GM18507 (cell line): ENCODE measurements around the gene RBM25.
"Not testable (repeated sequence)": the region's sequence is repeated elsewhere in the genome, so short reads cannot be mapped to it uniquely, and the experiment has no call there.

Source experiments
- DNase-seq: peaks from one replicate; pipeline ENCODE4 v3.0.0; 2011; ENCODE audit warnings: low read depth; ENCODE audit not compliant: insufficient read length; ENCODE audit errors: extremely low spot score
- FAIRE-seq: peaks from 2 replicates; lab custom pipeline; 2011; peaks lifted over from hg19 to GRCh38; lab: Jason Lieb, UNC

Gene RBM25

DNA sequence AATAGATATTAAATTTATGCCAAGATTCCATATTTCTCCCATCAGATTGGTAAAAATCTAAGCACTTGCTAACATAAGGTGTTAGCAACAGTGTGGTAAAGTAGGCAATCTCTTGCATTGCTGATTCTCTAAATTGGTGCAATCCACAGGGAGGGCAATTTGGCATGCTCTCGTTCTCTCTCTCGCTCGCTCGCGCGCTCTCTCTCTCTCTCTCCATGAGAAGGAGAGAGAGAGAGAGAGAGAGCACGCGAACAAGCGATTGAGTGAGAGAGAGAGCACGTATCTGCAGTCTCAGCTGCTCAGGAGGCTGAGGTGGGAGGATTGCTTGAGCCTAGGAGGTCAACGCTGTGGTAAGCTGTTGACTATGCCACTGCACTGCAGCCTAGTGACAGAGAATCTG lies 103.9 kb downstream of the RBM25 start:
- DNase-seq (no peak), FAIRE-seq (no peak)

- DNase-seq = no peak
- no peak for FAIRE-seq
Observed at GRCh38 chr14:73166399-73166798, 108.1 kb downstream of the RBM25 start.

DNA sequence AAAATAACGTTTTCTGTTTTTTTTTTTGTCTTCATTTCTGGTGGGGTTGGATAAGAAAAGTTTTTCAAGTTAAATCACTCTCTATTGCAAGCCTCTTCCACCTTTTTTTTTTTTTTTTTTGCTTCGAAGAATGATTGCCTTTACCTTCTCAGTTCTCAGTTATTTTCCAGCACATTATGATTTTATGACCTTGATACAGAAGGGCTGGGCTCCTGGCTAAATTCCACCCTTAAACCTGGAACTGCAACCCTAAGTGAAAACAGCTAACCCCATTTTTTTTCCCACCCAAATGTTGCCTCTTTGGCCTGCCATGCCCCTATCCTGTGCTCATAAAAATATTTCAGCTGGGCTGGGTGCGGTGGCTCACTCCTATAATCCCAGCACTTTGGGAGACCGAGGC lies 109.4 kb downstream of the RBM25 start:
- DNase-seq = no peak
- FAIRE-seq = no peak

DNA sequence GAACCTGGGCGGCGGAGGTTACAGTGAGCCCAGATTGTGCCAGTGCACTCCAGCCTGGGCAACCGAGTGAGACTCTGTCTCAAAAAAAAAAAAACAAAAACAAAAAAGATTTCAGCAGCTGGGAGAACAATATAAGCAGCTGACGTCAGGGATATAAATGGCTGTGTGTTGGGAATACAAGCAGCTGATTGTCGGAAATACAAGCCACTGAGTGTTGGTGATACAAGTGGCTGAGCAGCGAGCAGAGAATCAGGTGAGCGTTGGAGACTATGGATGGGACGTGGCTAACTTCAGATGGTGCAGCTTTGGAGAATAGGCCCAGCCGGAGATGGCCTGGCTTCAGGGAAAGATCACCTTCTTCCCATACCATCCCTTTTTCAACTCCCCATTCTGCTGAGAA lies 109.9 kb downstream of the RBM25 start:
- DNase-seq (no peak), FAIRE-seq (no peak)

DNA sequence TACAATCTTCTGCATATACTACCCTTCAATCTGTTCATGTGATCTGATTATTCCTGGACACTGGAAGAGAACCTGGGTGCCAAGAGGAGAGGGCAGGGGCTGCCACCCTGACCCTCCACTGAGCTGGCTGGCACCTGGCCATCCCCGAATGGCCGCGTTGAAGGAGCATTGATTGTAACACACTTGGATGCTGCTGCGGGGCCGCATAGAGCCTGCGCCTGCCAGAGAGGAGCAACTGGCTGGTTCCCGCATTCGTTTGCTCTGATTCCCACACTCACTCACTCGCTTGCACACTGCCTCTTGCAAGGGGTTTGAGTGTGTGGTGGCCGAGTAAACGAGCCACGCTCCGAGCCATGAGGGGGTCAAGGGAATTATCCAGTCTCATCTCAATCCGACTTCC lies 110.4 kb downstream of the RBM25 start:
- DNase-seq = no peak
- FAIRE-seq = no peak

- DNase-seq, FAIRE-seq: not testable (repeated sequence)
Observed at GRCh38 chr14:73169855-73170254, 111.5 kb downstream of the RBM25 start.

DNA sequence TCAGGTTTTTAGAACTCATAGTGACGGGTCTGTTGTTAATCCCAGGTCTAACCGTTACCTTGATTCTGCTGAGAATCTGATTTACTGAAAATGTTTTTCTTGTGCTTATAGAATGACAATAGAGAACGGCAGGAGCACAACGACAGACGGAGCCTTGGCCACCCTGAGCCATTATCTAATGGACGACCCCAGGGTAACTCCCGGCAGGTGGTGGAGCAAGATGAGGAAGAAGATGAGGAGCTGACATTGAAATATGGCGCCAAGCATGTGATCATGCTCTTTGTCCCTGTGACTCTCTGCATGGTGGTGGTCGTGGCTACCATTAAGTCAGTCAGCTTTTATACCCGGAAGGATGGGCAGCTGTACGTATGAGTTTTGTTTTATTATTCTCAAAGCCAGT lies 112.4 kb downstream of the RBM25 start:
- FAIRE-seq = no peak

GRCh38 chr14:73172500-73172899 lies 114.2 kb downstream of the RBM25 start:
- no peak for FAIRE-seq
- DNase-seq = no peak

More for the DNA sequence above, 112.4 kb downstream of the RBM25 start:
- no peak for DNase-seq

- DNase-seq (no peak), FAIRE-seq (peak; percentile 67)
Observed at GRCh38 chr14:73173092-73173735, 114.9 kb downstream of the RBM25 start.
